Activated T-helper 1 cell treated with anti-CD3 and anti-CD28 coated beads, Interleukin-12 subunit alpha, Interleukin-12 subunit beta, Interleukin-2, Interleukin-4 antibody, amounts not matched to agents 30 ng/mL and 10 ng/mL and 1 ng/mL, durations not matched to agents 14 hours and 24 hours and 36 hours (primary cell): ENCODE data around the gene BOLA3. TPM values are rescaled to one million over a fixed set of nuclear protein-coding genes. Genes with fewer than 3 reads are reported as not detected.

Experiments used
- total RNA-seq: library from RNA; stranded (reverse); gene quantifications from 2 replicates; pipeline ENCODE4 v1.2.3, GENCODE V29; 2022

Gene BOLA3
- total RNA-seq, 1 donor from 2014 or later, result 98.2 TPM

Other genes starting within 250 kb of the BOLA3 start
- 92.8 and 98.0 TPM in 2 replicates for gene DGUOK, start 221.0 kb downstream of the BOLA3 start, total RNA-seq
- 19.2 and 20.5 TPM in 2 replicates for gene TET3, start 163.0 kb downstream of the BOLA3 start, total RNA-seq
- gene MOB1A, start 31.0 kb upstream of the BOLA3 start, total RNA-seq, result 207 and 221 TPM in 2 replicates
- 437 and 457 TPM in 2 replicates for gene MTHFD2, start 50.7 kb upstream of the BOLA3 start, total RNA-seq
- gene SLC4A5, start 195.5 kb upstream of the BOLA3 start, total RNA-seq, result 0.47 and 0.71 TPM in 2 replicates
- 83.0 and 84.0 TPM in 2 replicates for gene DCTN1, start 232.4 kb upstream of the BOLA3 start, total RNA-seq